AG04449 (cell line): ENCODE data around the gene MAP3K14.

Source experiments
- CTCF ChIA-PET: fragments of 350-600 bp; formaldehyde crosslinking; extraction: SDS; loops from one replicate; lab custom pipeline; 2021; ENCODE audit warnings: antibody characterized with exemption; lab: Yijun Ruan, JAX
- POLR2A ChIA-PET: fragments of 400-600, 350-600 bp; formaldehyde crosslinking; extraction: SDS; loops from one replicate; lab custom pipeline; 2020; ENCODE audit warnings: antibody characterized with exemption, inconsistent platforms; lab: Yijun Ruan, JAX
- DNase-seq: peaks from one replicate; pipeline ENCODE4 v3.0.0-alpha.2; 2010; ENCODE audit warnings: low read depth, low spot score
- H3K4me3 ChIP-seq: 2 replicates; pipeline ENCODE4 v1.5.1; 2011; ENCODE audit warnings: low read depth, mild to moderate bottlenecking, control low read depth, low read length
- CTCF ChIP-seq: IDR thresholded peaks from one replicate; pipeline ENCODE4 v1.5.1; 2011; ENCODE audit warnings: mild to moderate bottlenecking, moderate library complexity, low read length, control low read depth, inconsistent platforms; ENCODE audit not compliant: insufficient read depth; ENCODE audit errors: missing control alignments

The MAP3K14 gene

GRCh38 chr17:45267436-45268055, 49.3 kb downstream of the MAP3K14 start:
- TF ChIP-seq CTCF, result no peak
- CTCF ChIA-PET, result interaction anchor here (0.9 to 32.0 kb wide), 6 partner anchors 9 to 132 kb away, joined by 3 to 828 read pairs (median 13); partner anchors contain the start of gene ACBD4
- no peak overlapping the region for H3K4me3 ChIP-seq
- POLR2A ChIA-PET, result interaction anchor here (0.5 kb wide), 1 partner anchor 47 kb away, joined by 4 read pairs; no protein-coding TSS in a partner anchor
- no peak for DNase-seq

- no peak overlapping the region for H3K4me3 ChIP-seq
- DNase-seq, result no peak
- POLR2A ChIA-PET, result interaction anchor here (1.2 kb wide), 1 partner anchor 11 kb away, joined by 3 read pairs; no protein-coding TSS in a partner anchor
- CTCF ChIA-PET, result interaction anchor here (1.2 to 32.0 kb wide), 6 partner anchors 10 to 131 kb away, joined by 3 to 828 read pairs (median 13); partner anchors contain the start of gene ACBD4
- no peak for TF ChIP-seq CTCF
These were observed 50.4 kb downstream of the MAP3K14 start for GRCh38 chr17:45266372-45266926.

GRCh38 chr17:45265821-45266220, 51.0 kb downstream of the MAP3K14 start:
- no peak for TF ChIP-seq CTCF
- peak; percentile 64 for DNase-seq

GRCh38 chr17:45264988-45265387, 51.8 kb downstream of the MAP3K14 start:
- no peak for TF ChIP-seq CTCF
- POLR2A ChIA-PET, result no interaction called here
- no peak for DNase-seq
- H3K4me3 ChIP-seq, result no peak overlapping the region
- CTCF ChIA-PET, result interaction anchor here (1.2 to 32.0 kb wide), 4 partner anchors 12 to 124 kb away, joined by 3 to 828 read pairs (median 48); no protein-coding TSS in a partner anchor

More at GRCh38 chr17:45265821-45266220, 51.0 kb downstream of the MAP3K14 start:
- no peak overlapping the region for H3K4me3 ChIP-seq
- CTCF ChIA-PET, result interaction anchor here (1.2 to 32.0 kb wide), 4 partner anchors 11 to 124 kb away, joined by 3 to 828 read pairs (median 48); no protein-coding TSS in a partner anchor
- POLR2A ChIA-PET, result interaction anchor here (1.2 kb wide), 1 partner anchor 11 kb away, joined by 3 read pairs; no protein-coding TSS in a partner anchor

DNA sequence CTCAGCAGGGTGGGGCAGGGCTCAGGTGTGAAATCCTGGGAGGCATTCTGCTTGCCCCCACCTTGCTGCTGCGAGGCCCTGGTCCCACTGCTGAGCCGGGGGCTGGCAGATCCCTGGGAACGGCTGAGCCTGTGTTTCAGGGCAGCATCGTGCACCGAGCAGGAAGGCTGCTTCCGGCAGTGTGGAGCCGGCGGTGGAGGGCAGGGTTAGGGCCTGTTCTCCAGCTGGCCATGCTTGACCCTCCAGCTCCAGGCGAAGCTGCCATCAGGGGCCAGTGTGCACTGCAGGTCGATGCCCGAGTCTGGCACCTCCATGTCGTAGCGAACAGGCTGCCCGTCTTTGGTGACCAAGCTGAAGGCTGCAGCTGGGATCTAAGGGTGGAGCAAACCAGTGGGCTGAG, 52.4 kb downstream of the MAP3K14 start:
- ChIA-PET POLR2A (no interaction called here), CTCF (interaction anchor here (2.5 to 32.0 kb wide), 3 partner anchors 12 to 125 kb away, joined by 11 to 828 read pairs (median 75); no protein-coding TSS in a partner anchor)
- H3K4me3 ChIP-seq, result no peak overlapping the region
- no peak for DNase-seq
- TF ChIP-seq CTCF, result no peak

DNA sequence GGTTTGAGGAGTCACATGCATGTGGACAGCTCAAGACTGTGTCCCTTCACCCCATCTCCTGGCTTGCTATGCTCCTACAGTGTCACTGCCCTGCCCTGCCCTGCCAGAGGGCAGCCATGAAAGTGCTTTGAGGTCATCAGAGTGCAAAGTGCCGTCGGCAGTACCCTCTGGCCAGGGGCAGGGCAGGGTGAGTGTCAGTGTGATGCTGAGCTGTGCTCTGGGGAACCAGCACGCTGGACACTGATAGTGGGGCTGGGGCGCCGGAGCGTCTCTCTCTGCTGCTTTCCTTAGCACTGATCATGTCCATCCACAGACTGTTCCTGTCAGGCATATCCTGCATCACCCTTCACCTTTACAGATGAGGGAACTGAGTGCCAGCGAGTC, 53.4 kb downstream of the MAP3K14 start:
- DNase-seq, result no peak
- H3K4me3 ChIP-seq, result no peak overlapping the region
- TF ChIP-seq CTCF, result no peak
- ChIA-PET CTCF (interaction anchor here (0.7 to 2.5 kb wide), 12 partner anchors 8 to 162 kb away, joined by 3 to 11 read pairs (median 4); partner anchors contain the start of genes ACBD4 and MAP3K14), POLR2A (no interaction called here)
